Kidney capillary endothelial cell (primary cell): ENCODE data around the gene SUMF2.
"Not testable (repeated sequence)": the region's sequence is repeated elsewhere in the genome, so short reads cannot be mapped to it uniquely, and the experiment has no call there.

Source experiments
- DNase-seq: peaks from one replicate; pipeline ENCODE4 v3.0.0-alpha.2; 2018; ENCODE audit warnings: low spot score

The SUMF2 gene

GRCh38 chr7:56063500-56063881 is 595 bp upstream of the SUMF2 start:
- no peak for DNase-seq

GRCh38 chr7:56066376-56066775 is 2.3 kb downstream of the SUMF2 start:
- DNase-seq: not testable (repeated sequence)

DNA sequence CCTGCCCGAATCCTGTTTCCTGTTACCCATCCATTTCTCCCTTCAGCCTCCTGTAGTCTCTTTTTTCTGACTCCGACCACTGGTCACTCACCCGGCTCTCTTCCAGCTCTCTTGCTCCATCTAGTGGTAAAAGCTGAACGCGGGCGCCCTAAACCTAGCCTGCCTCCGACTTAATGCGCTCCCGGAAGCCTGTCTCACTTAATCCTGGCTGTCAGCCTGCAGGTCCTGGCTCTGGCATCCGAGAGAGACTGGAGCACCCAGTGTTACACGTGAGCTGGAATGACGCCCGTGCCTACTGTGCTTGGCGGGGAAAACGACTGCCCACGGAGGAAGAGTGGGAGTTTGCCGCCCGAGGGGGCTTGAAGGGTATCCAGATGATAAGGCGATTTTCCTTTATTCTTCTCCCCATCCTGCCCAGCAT is 10.3 kb downstream of the SUMF2 start:
- peak; percentile 85 for DNase-seq

DNA sequence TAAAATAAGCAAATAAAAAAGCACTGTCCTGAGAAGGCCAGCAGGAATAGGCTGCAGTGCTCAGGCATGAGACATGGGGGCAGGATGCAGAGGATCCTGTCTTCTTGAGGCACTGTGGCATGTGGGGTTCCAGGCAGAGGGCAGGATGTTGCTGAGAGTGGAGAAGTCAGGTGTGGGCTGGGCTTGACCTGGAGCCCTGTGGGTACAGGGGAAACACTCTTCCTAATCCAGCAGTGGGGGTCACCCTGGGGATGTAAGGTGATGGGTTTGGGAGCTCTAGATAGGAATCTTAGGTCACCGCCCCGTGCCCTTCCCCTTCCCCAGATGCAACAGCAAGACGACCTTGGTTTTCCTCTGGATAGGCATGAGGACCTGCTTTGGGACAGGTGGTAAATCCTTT is 13.6 kb downstream of the SUMF2 start:
- no peak for DNase-seq

DNA sequence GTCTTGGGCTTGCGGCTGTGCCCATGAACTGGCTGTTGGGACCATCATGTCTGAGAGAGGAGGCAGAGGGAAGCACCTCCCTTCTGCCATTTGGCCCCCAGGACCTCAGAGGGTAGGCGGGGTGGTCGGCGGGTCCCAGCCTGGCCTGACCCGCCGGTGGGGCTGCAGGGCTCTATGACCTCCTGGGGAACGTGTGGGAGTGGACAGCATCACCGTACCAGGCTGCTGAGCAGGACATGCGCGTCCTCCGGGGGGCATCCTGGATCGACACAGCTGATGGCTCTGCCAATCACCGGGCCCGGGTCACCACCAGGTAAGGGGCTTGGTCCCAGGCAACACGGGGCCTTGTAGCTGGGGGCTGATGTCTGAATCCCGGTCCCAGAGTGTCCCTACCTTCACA is 14.1 kb downstream of the SUMF2 start:
- no peak for DNase-seq

- peak; percentile 73 for DNase-seq
These were observed 15.5 kb downstream of the SUMF2 start for GRCh38 chr7:56079450-56080185.

- not testable (repeated sequence) for DNase-seq
These were observed 16.8 kb downstream of the SUMF2 start for GRCh38 chr7:56080726-56081435.

DNA sequence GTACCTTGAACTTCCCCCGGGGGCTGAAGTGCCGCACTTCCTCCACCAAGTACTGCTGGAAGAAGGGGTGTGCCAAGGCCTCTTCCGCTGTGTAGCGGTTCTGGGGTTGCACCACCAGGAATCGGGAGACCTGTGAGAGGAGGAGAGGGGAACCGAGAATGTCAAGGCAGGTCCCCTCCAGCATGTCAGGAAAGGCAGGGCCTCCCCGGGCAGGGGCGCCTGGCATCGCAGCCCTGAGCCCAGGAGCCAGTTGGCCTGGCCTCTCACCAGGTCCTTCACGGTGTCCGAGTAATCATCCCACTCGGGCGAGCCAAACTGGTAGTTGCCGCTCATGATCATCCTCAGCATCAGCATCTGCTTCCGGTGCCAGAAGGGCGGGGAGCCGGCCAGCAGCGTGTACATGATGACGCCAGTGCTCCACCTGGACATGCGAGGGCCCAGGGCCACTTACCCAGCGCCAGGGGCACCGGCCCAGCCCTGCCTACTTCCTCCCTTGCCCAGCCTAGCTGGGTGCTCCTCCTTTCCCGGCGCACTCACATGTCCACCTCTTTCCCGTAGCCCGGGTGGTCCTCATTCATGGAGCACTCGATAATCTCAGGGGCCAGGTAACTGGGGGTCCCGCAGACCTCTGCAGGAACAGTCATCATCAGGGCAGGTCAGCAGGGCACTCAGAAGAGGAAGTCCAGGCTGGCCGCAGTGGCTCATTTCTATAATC is 17.7 kb downstream of the SUMF2 start:
- DNase-seq: no peak

- DNase-seq: no peak
These were observed 19.2 kb downstream of the SUMF2 start for GRCh38 chr7:56083150-56083785.

GRCh38 chr7:56086761-56087160 is 22.7 kb downstream of the SUMF2 start:
- DNase-seq: no peak

DNA sequence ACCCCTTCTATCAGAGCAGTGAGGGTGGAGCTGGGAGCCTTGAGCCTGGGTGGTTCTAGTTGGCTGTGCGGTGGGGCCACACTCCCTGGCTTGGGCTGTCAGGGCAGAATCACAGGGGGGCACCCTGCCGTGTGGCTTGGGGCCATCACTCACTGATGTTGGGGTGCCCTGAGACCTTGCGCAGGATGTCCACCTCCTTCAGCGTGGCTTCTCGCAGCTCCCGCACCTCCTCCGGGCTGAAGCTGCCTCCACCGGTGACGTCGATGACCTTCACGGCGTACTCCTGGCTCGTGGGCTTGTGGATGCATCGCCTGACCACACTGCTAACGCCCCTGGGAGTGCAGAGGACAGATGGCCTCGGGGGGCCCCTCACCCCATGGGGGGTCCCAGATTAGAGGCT is 23.4 kb downstream of the SUMF2 start:
- no peak for DNase-seq

DNA sequence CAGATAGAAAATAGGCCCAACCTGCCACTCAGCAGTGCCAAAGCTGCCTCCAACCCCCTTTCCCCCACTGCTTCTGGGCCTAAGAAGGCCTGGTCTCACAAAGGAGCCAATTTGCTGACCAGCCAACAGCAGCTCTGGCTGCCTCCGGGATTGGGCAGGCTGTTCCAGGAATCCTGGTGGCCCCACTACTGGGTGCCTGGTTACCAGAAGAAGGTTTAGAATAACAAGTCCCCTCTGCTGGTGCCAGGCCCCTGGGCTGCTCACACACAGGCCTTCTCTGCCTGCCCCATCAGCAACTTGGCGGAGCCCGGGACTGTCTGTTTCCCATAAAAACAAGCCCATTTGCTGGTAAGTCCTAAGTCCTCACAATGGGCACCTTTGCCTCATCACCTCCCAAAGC is 27.5 kb downstream of the SUMF2 start:
- no peak for DNase-seq

DNA sequence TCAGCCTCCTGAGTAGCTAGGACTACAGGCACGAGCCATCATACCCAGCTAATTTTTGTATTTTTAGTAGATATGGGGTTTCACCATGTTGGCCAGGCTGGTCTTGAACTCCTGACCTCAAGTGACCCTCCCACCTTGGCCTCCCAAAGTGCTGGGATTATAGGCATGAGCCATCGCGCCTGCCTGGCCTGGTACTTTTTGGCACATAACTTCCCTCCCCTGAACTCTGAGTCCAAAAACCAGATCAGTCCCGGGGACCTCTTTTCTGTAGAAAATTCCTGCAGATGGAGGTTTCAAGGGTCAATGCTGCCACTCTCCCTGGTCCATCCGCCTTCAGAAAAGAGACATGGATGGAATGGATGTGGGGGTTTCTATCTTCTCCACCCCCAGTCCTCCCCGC is 28.3 kb downstream of the SUMF2 start:
- not testable (repeated sequence) for DNase-seq

DNA sequence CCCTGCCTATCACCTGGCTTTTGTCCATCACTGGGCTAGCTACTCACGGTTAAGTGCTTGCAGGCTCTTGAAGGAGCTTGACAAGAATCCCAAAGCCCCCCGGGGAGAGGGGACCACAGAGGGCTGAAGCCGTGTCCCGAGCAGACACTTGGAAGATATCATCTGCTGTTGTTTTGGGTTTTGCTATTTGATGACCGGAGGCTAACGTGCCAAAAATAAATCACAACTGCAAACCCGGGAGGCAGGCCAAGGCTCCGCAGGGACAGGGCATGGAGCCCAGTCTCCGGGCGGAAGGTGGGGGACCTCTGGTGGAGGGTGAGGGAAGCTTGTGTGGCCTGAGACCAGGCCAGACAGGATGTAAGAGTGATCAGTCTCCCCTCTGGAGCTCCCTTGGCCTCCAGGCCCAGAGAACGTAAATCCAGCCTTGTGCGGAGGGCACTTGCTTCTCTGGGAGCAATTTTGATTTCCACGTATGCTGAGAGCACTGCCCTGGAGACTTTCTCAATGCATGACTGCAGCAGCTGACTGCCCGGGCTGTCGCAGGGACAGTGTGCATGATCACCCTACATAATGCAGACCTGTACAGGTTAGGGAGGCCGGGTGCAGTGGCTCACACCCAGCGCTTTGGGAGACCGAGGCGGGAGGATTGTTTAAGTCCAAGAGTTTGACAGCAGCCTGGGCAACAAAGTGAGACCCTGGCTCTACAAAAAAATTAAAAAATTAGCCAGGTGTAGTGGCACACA is 28.9 kb downstream of the SUMF2 start, which contains the start of gene PHKG1:
Gene PHKG1 (minus strand): TSS at position 164 of the 743 bp plus-strand sequence. CDS start 4,011 bp downstream, outside the sequence.
- peak; percentile 53 for DNase-seq

- no peak for DNase-seq
These were observed 33.6 kb downstream of the SUMF2 start for GRCh38 chr7:56097700-56098099.

- DNase-seq: not testable (repeated sequence)
These were observed 34.3 kb downstream of the SUMF2 start for GRCh38 chr7:56098187-56099008.

DNA sequence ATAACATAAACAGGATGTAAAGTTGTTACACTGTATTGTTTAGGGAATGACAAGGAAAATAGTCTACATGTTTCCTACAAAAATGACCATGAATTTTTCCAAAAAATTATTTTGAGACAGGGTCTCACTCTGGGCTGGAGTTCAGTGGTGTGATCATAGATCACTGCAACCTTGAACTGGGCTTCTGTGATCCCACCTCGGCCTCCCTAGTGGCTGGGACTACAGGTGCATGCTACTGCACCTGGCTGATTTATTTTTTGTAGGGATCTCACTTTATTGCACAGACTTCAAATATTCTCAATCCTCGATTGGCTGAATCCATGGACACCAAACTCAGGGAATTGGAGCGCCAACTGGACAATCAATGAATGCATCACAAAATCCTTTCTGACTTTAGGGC is 35.6 kb downstream of the SUMF2 start:
- DNase-seq: no peak

DNA sequence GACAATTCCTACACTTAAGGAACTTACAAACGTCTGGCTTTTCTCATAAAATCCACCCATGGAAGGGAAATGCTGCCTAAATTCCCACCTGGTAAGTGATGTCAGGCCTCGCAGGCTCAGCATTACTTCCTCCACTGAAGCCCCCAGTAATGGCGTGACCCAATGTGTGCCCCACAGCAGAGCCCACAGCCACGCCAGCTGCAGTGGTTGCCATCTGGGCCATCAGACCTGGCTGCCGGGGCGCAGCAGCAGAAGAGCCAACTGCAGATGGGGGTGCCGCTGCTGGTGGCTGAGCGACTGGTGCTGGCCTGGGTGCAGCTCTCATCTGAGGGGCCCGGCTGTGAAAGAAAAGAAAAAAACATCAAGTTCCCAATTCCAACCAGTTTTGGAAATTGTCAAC is 40.1 kb downstream of the SUMF2 start:
- DNase-seq: not testable (repeated sequence)

- peak; percentile 63 for DNase-seq
These were observed 41.4 kb downstream of the SUMF2 start for GRCh38 chr7:56105508-56105907.
